SK-N-MC (cell line): ENCODE results near the gene CD200R1L.

Experiments
- DNase-seq: peaks from one replicate; pipeline ENCODE4 v3.0.0-alpha.2; 2011; ENCODE audit warnings: low read depth, low spot score
- H3K27ac ChIP-seq: fragments of 200-600 bp; sonication (generic); 2 replicates; pipeline ENCODE4 v1.5.1; 2016; ENCODE audit warnings: mixed run types
- H3K36me3 ChIP-seq: fragments of 200-600 bp; sonication (generic); 2 replicates; pipeline ENCODE4 v1.6.1; 2017; ENCODE audit warnings: antibody characterized with exemption, low read length, mixed read lengths; ENCODE audit not compliant: insufficient read depth
- H3K4me3 ChIP-seq: fragments of 200-600 bp; sonication (generic); 2 replicates; pipeline ENCODE4 v1.5.1; 2016
- H3K9ac ChIP-seq: fragments of 200-600 bp; sonication (generic); 2 replicates; pipeline ENCODE4 v1.8.0; 2017; ENCODE audit warnings: mixed run types, mixed read lengths; ENCODE audit not compliant: insufficient read length
- H3K9me3 ChIP-seq: fragments of 200-600 bp; sonication (generic); 2 replicates; pipeline ENCODE4 v1.6.1; 2017; ENCODE audit warnings: low read depth, mild to moderate bottlenecking, antibody characterized with exemption, low read length, moderate library complexity, mixed read lengths
- EZH2 ChIP-seq: fragments of 200-600 bp; sonication (generic); IDR thresholded peaks from one replicate; pipeline ENCODE4 v1.6.1; 2017; ENCODE audit warnings: antibody characterized with exemption
- FOXP2 ChIP-seq: optimal IDR thresholded peaks from 2 replicates; pipeline ENCODE3; 2011; ENCODE audit warnings: mild to moderate bottlenecking, moderate library complexity; ENCODE audit not compliant: insufficient read depth; ENCODE audit errors: extremely low read length, control extremely low read depth
- POLR2AphosphoS5 ChIP-seq: IDR thresholded peaks from 2 replicates; pipeline ENCODE4 v1.6.1; 2012; ENCODE audit warnings: mild to moderate bottlenecking, low read depth, low read length, borderline replicate concordance

CD200R1L gene

DNA sequence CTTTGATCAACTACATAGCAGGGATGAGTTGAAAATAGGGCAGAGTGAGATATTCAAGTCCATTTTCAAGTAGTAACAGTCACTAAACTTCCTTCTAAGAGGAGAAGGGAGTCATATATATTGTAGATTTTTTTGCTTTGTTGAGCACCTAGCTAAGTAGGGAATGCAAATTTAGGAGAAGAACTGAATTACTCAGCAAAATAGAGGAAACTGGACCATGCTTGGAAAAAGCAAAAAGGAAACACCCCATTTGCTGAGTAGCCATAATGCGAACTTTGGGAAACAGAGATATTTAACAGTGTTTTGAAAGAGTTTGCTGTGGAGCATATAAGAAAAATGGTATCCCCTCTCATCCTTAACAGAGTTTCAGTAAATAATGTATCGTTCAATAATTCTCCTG, 54.9 kb downstream of the CD200R1L start:
- no peak overlapping the region for H3K27ac ChIP-seq
- H3K9ac ChIP-seq = no peak overlapping the region
- H3K36me3 ChIP-seq = no peaks in the 10 kb centered on the region
- no peak for TF ChIP-seq POLR2AphosphoS5
- no peak for TF ChIP-seq FOXP2
- TF ChIP-seq EZH2 = no peak
- no peak overlapping the region for H3K4me3 ChIP-seq
- DNase-seq = no peak
- H3K9me3 ChIP-seq = no peaks in the 10 kb centered on the region

- Histone ChIP-seq H3K4me3 (no peak overlapping the region), H3K36me3 (no peaks in the 10 kb centered on the region), H3K9me3 (no peaks in the 10 kb centered on the region), H3K9ac (no peak overlapping the region), H3K27ac (no peak overlapping the region)
- DNase-seq = no peak
- no peak for TF ChIP-seq POLR2AphosphoS5
Observed at GRCh38 chr3:112789787-112790186, 56.9 kb downstream of the CD200R1L start.

DNA sequence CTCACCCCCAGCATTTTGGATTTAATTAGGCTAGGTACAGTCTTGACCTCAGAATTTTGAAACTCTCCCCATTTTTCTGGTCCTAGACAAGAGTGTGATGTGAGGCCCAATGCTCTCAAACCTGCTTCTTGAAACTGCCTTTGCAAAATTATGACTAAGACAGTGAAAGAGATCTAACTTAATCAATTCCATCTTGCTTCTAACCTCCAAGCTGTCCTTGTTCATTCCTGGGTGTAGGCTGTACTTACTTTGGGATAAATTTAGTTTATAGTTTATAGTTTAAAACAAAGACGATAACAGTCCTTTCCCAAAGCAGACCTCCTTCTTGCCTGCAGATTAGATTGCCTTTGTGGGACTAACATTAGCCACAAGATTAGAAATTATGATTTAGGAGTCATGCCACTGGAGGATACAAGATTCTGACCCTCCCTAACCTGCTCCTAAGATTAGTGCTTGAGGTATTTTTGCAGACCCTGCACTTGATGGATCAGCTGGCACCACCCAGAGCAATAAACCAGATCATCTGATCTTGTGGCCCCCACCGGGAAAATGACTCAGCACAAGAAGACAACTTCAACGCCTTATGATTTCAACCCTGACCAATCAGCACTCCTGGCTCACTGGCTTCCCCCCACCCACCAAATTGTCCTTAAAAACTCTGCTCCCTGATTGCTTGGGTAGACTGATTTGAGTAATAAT, 59.6 kb downstream of the CD200R1L start:
- TF ChIP-seq POLR2AphosphoS5 = no peak
- no peak for DNase-seq
- Histone ChIP-seq H3K9ac (no peak overlapping the region), H3K36me3 (no peaks in the 10 kb centered on the region), H3K9me3 (no peaks in the 10 kb centered on the region), H3K4me3 (no peak overlapping the region), H3K27ac (no peak overlapping the region)

DNA sequence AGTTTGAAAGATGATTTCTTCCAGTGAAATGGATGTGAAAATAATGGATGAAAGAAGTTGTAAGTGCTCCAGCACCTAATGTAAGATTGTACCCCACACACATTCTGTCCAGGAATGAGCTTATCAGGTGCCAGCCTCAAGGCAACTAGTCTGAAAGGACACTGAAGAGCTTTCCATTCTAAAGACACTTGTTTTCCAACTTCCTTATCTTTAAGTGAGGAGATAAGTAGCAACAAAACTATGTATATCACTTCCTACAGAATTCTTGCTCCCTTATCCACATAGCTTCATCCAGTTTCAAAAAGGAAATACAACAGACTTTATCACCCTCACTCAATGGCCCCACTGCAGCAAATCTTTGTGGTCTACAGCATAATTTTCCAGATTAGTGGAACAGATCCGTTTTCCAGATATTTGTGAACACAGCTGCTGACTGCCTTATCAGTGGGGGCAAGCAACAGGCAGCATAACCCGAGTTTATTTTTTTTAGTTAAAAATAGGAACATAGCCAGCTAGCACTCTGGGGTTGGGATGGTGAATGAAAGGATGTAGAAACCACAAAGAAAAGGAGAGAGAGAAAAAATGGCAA, 60.6 kb downstream of the CD200R1L start:
- H3K36me3 ChIP-seq = no peaks in the 10 kb centered on the region
- TF ChIP-seq EZH2 = no peak
- TF ChIP-seq FOXP2 = no peak
- TF ChIP-seq POLR2AphosphoS5 = no peak
- no peaks in the 10 kb centered on the region for H3K9me3 ChIP-seq
- no peak overlapping the region for H3K9ac ChIP-seq
- no peak for DNase-seq
- H3K27ac ChIP-seq = no peak overlapping the region
- no peak overlapping the region for H3K4me3 ChIP-seq

- no peak for DNase-seq
- no peaks in the 10 kb centered on the region for H3K36me3 ChIP-seq
Observed at GRCh38 chr3:112785321-112786001, 61.2 kb downstream of the CD200R1L start.

DNA sequence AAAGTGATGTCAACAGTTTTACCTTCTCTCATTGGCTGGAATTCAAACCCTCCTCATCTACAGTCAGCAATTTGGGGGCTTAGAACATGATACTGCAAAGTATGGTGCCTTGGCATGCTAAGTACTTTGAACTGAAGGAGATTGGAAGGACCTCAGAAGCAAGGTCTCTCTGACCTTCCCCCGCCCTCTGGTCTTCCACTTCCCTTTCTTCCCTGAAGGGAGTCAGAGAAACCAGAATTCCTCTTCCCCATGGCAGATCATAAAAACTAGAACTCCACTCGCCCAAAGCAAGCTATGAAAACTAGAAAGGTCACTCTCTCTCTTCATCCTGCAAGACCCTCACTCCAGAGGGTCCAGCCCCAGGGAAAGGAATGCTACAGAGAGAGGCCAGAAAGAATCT, 64.2 kb downstream of the CD200R1L start:
- DNase-seq = no peak
- no peak overlapping the region for H3K4me3 ChIP-seq
- no peaks in the 10 kb centered on the region for H3K9me3 ChIP-seq
- no peak for TF ChIP-seq EZH2
- no peak for TF ChIP-seq POLR2AphosphoS5
- TF ChIP-seq FOXP2 = no peak
- no peak overlapping the region for H3K27ac ChIP-seq
- no peak overlapping the region for H3K9ac ChIP-seq
- no peaks in the 10 kb centered on the region for H3K36me3 ChIP-seq

More at GRCh38 chr3:112785321-112786001, 61.2 kb downstream of the CD200R1L start:
- TF ChIP-seq POLR2AphosphoS5 (no peak), FOXP2 (no peak), EZH2 (no peak)
- no peak overlapping the region for H3K4me3 ChIP-seq
- H3K9ac ChIP-seq = no peak overlapping the region
- H3K27ac ChIP-seq = no peak overlapping the region
- no peaks in the 10 kb centered on the region for H3K9me3 ChIP-seq

DNA sequence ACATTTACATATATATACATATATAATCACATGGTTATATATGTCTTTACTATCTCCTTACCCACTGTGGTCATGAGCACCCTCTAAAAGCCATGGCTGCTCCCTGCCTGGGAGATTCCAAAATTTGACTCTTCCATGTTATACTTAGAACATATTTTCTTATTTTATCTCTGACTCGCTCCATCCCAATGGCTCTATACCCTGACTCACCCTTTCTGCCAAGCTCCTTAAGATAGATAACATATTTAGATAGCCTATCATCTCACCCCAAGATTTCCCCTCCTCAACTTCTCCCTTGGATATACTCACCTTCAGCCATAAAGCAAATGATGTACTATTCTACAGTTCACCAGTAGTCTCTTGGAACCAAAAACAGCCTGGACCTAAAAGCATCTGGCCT, 65.1 kb downstream of the CD200R1L start:
- TF ChIP-seq FOXP2 (no peak), POLR2AphosphoS5 (no peak), EZH2 (no peak)
- no peak overlapping the region for H3K27ac ChIP-seq

GRCh38 chr3:112779558-112780480, 66.8 kb downstream of the CD200R1L start:
- TF ChIP-seq POLR2AphosphoS5 (no peak), FOXP2 (no peak), EZH2 (no peak)
- Histone ChIP-seq H3K4me3 (no peak overlapping the region), H3K9ac (no peak overlapping the region)

More for the DNA sequence above, 65.1 kb downstream of the CD200R1L start:
- Histone ChIP-seq H3K4me3 (no peak overlapping the region), H3K36me3 (no peaks in the 10 kb centered on the region), H3K9me3 (no peaks in the 10 kb centered on the region), H3K9ac (no peak overlapping the region)
- DNase-seq = no peak

More at GRCh38 chr3:112779558-112780480, 66.8 kb downstream of the CD200R1L start:
- DNase-seq = no peak
- no peaks in the 10 kb centered on the region for H3K36me3 ChIP-seq
- H3K9me3 ChIP-seq = no peaks in the 10 kb centered on the region
- H3K27ac ChIP-seq = no peak overlapping the region
